Thoracic aorta (tissue), 2 donors: ENCODE data around the gene MNT. TPM values are rescaled to one million over a fixed set of nuclear protein-coding genes. Genes with fewer than 3 reads are reported as not detected.
"Not testable (repeated sequence)": the region's sequence is repeated elsewhere in the genome, so short reads cannot be mapped to it uniquely, and the experiment has no call there.

Source experiments
- ATAC-seq: fragments of 150-250 bp; one replicate; pipeline ENCODE4 v1.8.0; 2017; ENCODE audit warnings: low read depth; ENCODE audit not compliant: insufficient number of reproducible peaks, low FRiP score
- DNase-seq: peaks from one replicate; pipeline ENCODE4 v3.0.0-alpha.2; 2020; ENCODE audit warnings: low spot score
- H3K27ac ChIP-seq, 2 donors: fragments of 200-600 bp; sonication (generic); 1 replicate in 1 of 2; 2 replicates in 1 of 2; pipeline ENCODE4 v1.5.1; 2016; ENCODE audit warnings: mild to moderate bottlenecking in 2 of 2, moderate library complexity in 2 of 2
- H3K27me3 ChIP-seq: fragments of 200-600 bp; sonication (generic); replicated peaks from 2 replicates; pipeline ENCODE4 v1.6.0; 2016; ENCODE audit warnings: mild to moderate bottlenecking; ENCODE audit not compliant: insufficient read depth
- H3K36me3 ChIP-seq: fragments of 200-600 bp; sonication (generic); one replicate; pipeline ENCODE4 v1.5.1; 2016
- H3K4me1 ChIP-seq, 2 donors: fragments of 200-600 bp; sonication (generic); 1 replicate in 1 of 2; 2 replicates in 1 of 2; pipeline versions ENCODE4 v1.5.1 to v1.6.0; 2016; ENCODE audit warnings: low read depth in 2 of 2, mild to moderate bottlenecking in 1 of 2; ENCODE audit not compliant: control insufficient read depth in 1 of 2
- H3K4me3 ChIP-seq: fragments of 200-600 bp; sonication (generic); 2 replicates; pipeline ENCODE4 v1.5.1; 2016; ENCODE audit warnings: mild to moderate bottlenecking
- H3K9me3 ChIP-seq: fragments of 200-600 bp; sonication (generic); 2 replicates; pipeline ENCODE4 v1.5.1; 2016
- total RNA-seq, 2 donors: library from RNA; depleted of rRNA; stranded (reverse); fragments of >200 nt; gene quantifications; one replicate each; pipeline versions ENCODE4 v1.1.0 to v1.2.3, GENCODE V29; 2016
- TF ChIP-seq, protein P1 (sequence below): fragments of 200-600 bp; sonication (generic); IDR thresholded peaks from one replicate; pipeline ENCODE4 v1.5.1; 2019; ENCODE audit warnings: antibody characterized with exemption

The MNT gene
- total RNA-seq, 2 donors from 2014 or later, result 17.9 to 27.1 TPM

DNA sequence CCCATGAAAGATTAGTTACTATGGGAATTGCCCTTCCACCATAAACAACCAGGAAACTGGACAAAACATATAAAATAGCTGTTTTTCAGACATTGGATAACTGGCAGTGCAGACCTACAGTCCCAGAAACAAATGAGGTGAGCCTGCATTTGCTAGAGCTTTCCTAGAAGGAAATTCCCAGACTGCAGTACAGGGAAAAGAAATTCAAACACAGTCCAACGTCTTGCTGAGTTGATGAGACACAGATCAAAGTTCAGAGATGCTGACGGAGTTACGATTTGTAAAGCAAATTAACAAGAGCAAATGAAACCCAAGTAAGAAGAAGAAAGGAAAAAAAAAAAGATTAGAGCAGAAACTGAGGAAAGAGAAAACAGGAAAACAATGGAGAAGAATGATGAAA, 41.3 kb upstream of the MNT start:
- H3K4me3 ChIP-seq, result no peak overlapping the region
- peaks cover 17% of the 10 kb centered on the region for H3K36me3 ChIP-seq
- H3K4me1 ChIP-seq, result no peaks in the 10 kb centered on the region
- ATAC-seq, result no peak
- no peaks in the 10 kb centered on the region for H3K27me3 ChIP-seq
- TF ChIP-seq, protein P1, sequence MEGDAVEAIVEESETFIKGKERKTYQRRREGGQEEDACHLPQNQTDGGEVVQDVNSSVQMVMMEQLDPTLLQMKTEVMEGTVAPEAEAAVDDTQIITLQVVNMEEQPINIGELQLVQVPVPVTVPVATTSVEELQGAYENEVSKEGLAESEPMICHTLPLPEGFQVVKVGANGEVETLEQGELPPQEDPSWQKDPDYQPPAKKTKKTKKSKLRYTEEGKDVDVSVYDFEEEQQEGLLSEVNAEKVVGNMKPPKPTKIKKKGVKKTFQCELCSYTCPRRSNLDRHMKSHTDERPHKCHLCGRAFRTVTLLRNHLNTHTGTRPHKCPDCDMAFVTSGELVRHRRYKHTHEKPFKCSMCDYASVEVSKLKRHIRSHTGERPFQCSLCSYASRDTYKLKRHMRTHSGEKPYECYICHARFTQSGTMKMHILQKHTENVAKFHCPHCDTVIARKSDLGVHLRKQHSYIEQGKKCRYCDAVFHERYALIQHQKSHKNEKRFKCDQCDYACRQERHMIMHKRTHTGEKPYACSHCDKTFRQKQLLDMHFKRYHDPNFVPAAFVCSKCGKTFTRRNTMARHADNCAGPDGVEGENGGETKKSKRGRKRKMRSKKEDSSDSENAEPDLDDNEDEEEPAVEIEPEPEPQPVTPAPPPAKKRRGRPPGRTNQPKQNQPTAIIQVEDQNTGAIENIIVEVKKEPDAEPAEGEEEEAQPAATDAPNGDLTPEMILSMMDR, result no peak
- DNase-seq, result no peak
- no peak overlapping the region for H3K27ac ChIP-seq
- H3K9me3 ChIP-seq, result no peaks in the 10 kb centered on the region

DNA sequence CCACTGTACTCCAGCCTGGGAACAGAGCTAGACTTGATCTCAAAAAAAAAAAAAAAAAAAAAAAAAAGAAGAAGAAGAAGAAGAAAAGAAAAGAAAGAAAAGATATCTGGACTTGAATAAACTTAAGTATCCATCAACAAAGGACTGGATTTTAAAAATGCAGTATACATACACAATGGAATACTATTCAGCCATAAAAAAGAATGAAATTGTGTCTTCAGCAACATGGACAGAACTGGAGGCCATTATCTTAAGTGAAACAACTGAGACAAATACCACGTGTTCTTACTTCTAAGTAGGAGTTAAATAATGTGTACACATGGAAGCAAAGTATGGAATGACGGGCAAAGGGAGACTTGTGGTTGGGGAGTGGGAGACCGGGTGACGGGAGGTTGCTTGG, 40.1 kb upstream of the MNT start:
- DNase-seq, result no peak
- no peak overlapping the region for H3K4me3 ChIP-seq
- ATAC-seq, result no peak
- H3K27me3 ChIP-seq, result no peaks in the 10 kb centered on the region
- H3K9me3 ChIP-seq, result no peaks in the 10 kb centered on the region
- H3K36me3 ChIP-seq, result peaks cover 27% of the 10 kb centered on the region
- H3K4me1 ChIP-seq, result no peaks in the 10 kb centered on the region
- H3K27ac ChIP-seq, result no peak overlapping the region
- TF ChIP-seq, protein P1, result no peak

DNA sequence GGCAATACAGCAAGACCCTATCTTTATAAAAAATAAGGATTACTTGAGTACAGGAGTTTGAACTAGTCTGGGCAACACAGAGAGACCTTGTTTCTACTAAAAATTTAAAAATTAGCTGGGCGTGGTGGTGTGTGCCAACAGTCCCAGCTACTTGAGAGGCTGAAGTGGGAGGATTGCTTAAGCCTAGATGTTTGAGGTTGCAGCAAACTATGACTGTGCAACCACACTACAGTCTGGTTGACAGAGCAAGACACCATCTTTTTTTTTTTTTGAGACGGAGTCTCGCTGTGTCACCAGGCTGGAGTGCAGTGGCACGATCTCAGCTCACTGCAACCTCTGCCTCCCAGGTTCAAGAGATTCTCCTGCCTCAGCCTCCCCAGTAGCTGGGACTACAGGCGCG, 39.1 kb upstream of the MNT start:
- not testable (repeated sequence) for H3K4me1 ChIP-seq, H3K9me3 ChIP-seq, DNase-seq, H3K4me3 ChIP-seq, H3K27me3 ChIP-seq, ATAC-seq, H3K27ac ChIP-seq
- peaks cover 27% of the 10 kb centered on the region for H3K36me3 ChIP-seq

DNA sequence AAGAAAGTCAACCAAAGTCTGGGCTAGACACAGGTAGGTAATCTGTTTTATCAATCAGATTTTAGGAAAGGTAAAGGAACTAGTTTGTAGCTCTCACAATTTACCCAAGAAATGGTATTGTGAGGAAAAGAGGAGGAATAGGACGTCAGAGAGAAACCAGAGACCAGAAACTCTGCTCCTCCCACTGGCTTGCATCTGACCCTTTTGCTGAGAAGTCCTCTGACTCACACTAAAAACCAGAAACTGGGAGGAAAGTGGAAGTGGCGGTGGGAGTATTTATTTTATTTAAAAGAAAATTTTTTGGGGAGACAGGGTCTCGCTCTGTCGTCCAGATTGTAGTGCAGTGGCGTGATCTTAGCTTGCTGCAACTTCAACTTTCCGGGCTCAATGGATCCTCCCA, 38.0 kb upstream of the MNT start:
- no peaks in the 10 kb centered on the region for H3K4me1 ChIP-seq
- peaks cover 27% of the 10 kb centered on the region for H3K36me3 ChIP-seq
- H3K9me3 ChIP-seq, result no peaks in the 10 kb centered on the region
- no peak overlapping the region for H3K27ac ChIP-seq
- H3K4me3 ChIP-seq, result no peak overlapping the region
- no peaks in the 10 kb centered on the region for H3K27me3 ChIP-seq
- TF ChIP-seq, protein P1, result no peak
- DNase-seq (no peak), ATAC-seq (no peak)

DNA sequence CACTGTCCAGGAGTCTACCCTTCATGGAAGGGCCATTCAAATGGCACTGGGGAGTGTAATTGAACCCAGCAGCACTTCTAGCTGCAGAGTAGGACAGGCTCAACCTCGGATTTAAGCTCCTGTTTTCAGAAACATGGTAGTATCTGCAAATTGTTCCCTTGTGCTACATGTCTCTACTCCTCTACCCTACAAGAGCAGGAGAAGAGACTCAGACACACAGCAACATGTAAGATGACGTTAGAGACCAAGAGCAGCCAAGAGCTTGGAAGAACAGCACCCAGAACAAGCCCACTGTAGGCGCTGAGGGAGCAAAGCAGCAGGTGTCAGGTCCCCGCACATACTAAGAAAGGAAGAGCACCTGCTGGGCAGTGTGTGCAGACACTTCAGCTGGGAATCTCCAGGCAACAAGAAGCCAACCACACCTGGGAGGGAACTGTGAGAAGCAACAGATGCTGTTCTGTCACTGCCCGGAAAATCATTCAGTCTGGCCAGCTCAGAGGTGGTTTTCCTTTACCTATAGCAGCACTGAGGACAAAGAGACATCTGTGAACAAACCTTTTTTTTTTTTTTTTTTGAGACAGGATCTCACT, 35.6 kb upstream of the MNT start:
- H3K9me3 ChIP-seq, result no peaks in the 10 kb centered on the region
- H3K36me3 ChIP-seq, result peaks cover 32% of the 10 kb centered on the region
- H3K27ac ChIP-seq, result no peak overlapping the region
- no peaks in the 10 kb centered on the region for H3K27me3 ChIP-seq
- H3K4me3 ChIP-seq, result no peak overlapping the region
- TF ChIP-seq, protein P1, result no peak
- DNase-seq (no peak), ATAC-seq (no peak)
- no peaks in the 10 kb centered on the region for H3K4me1 ChIP-seq

DNA sequence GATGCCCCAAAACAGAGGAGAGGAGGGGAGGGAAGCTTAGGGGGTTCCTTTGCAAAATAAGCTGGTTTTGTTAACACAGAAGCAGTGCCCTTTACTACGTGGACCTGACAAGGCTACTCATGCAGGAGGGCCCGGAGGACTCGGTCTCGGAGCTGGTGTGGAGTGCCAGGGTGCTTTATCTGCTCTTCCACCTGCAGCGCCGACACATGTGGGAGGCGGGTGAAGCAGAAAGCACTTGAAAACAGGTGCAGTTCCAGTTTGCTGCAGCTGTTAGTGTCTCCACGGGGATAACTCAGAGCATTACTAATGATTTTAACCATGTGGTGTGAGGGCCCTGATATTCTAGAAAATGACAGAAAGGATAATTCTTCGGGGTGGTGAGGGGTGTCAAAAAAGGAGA, 35.0 kb upstream of the MNT start:
- DNase-seq, result no peak
- H3K4me3 ChIP-seq, result no peak overlapping the region
- H3K9me3 ChIP-seq, result no peaks in the 10 kb centered on the region
- peaks cover 29% of the 10 kb centered on the region for H3K36me3 ChIP-seq
- H3K27ac ChIP-seq, result no peak overlapping the region
- no peak for ATAC-seq
- no peaks in the 10 kb centered on the region for H3K27me3 ChIP-seq
- no peaks in the 10 kb centered on the region for H3K4me1 ChIP-seq
- TF ChIP-seq, protein P1, result no peak
